Naive thymus-derived CD8-positive, alpha-beta T cell (primary cell): ENCODE data around the gene TMEM61. TPM values are rescaled to one million over a fixed set of nuclear protein-coding genes. Genes with fewer than 3 reads are reported as not detected.

Experiments
- ATAC-seq, 2 donors: fragments of 150-1000 bp; cut with Tn5 transposase in 1 of 2; sonication (Bioruptor Pico), chemical (Tn5 transposase) in 1 of 2; 1 replicate in 1 of 2; 2 replicates in 1 of 2; pipeline ENCODE4 v1.10.0; 2021; ENCODE audit warnings: mild to moderate bottlenecking in 2 of 2, moderate library complexity in 2 of 2
- POLR2A ChIA-PET: fragments of 350-600 bp; sonication (Branson Sonifier 250); formaldehyde crosslinking; loops from one replicate; lab custom pipeline; 2021; ENCODE audit warnings: antibody characterized with exemption; lab: Charles Lee
- DNase-seq, 10 donors: peaks; one replicate each; pipeline versions ENCODE4 v3.0.0 to v3.0.0-alpha.2; 2020 to 2022
- H3K27ac Mint-ChIP-seq, 10 donors: one replicate each; pipeline ENCODE4 v1.8.0; 2020 to 2022; ENCODE audit warnings: mild to moderate bottlenecking in 10 of 10, mixed read lengths in 10 of 10, moderate library complexity in 4 of 10, inconsistent platforms in 1 of 10
- H3K27me3 Mint-ChIP-seq, 5 donors: one replicate each; pipeline ENCODE4 v1.8.0; 2021 to 2022; ENCODE audit warnings: mixed read lengths in 5 of 5
- H3K36me3 Mint-ChIP-seq, 3 donors: one replicate each; pipeline ENCODE4 v1.8.0; 2020 to 2022; ENCODE audit warnings: mixed read lengths in 3 of 3, mild to moderate bottlenecking in 2 of 3, inconsistent platforms in 1 of 3
- H3K4me1 Mint-ChIP-seq, 4 donors: one replicate each; pipeline ENCODE4 v1.8.0; 2021 to 2022; ENCODE audit warnings: mixed read lengths in 4 of 4
- H3K4me3 Mint-ChIP-seq, 10 donors: one replicate each; pipeline ENCODE4 v1.8.0; 2020 to 2022; ENCODE audit warnings: mild to moderate bottlenecking in 10 of 10, mixed read lengths in 10 of 10, moderate library complexity in 6 of 10, inconsistent platforms in 1 of 10
- H3K9me3 Mint-ChIP-seq, 9 donors: one replicate each; pipeline ENCODE4 v1.8.0; 2020 to 2022; ENCODE audit warnings: mixed read lengths in 9 of 9, mild to moderate bottlenecking in 3 of 9, inconsistent platforms in 1 of 9, moderate library complexity in 1 of 9
- polyA plus RNA-seq, 3 donors: library from polyadenylated mRNA; unstranded; fragments of 300-500 nt; fragmentation: Illumina TruSeq; gene quantifications; one replicate each; pipeline ENCODE4 v1.2.3, GENCODE V29; 2021
- total RNA-seq, 8 experiments: library from RNA in 2 of 8; stranded (reverse) in 2 of 8; gene quantifications; one replicate each; pipeline ENCODE4 v1.2.3 and lab custom pipeline; 2021 to 2026

Gene TMEM61
- total and polyA plus RNA-seq, 5 experiments from 2014 or later = not detected

GRCh38 chr1:54989473-54989872 lies 9.0 kb downstream of the TMEM61 start:
- H3K27ac Mint-ChIP-seq = no peak overlapping the region
- no peak overlapping the region for H3K4me3 Mint-ChIP-seq
- peaks cover 0 to 19% (median 3%) of the 10 kb centered on the region in 5 donors for H3K27me3 Mint-ChIP-seq
- POLR2A ChIA-PET = no interaction called here
- H3K36me3 Mint-ChIP-seq = no peaks in the 10 kb centered on the region
- ATAC-seq (no peak), DNase-seq (no peak)
- H3K4me1 Mint-ChIP-seq = no peaks in the 10 kb centered on the region
- H3K9me3 Mint-ChIP-seq = no peaks in the 10 kb centered on the region

- ATAC-seq (no peak), DNase-seq (no peak)
- no peaks in the 10 kb centered on the region for H3K36me3 Mint-ChIP-seq
- H3K4me3 Mint-ChIP-seq = no peak overlapping the region
- POLR2A ChIA-PET = no interaction called here
- peaks cover 0 to 4% (median 3%) of the 10 kb centered on the region in 4 donors for H3K4me1 Mint-ChIP-seq
- H3K27me3 Mint-ChIP-seq = peaks cover 0 to 26% (median 9%) of the 10 kb centered on the region in 5 donors
- no peaks in the 10 kb centered on the region for H3K9me3 Mint-ChIP-seq
- H3K27ac Mint-ChIP-seq = no peak overlapping the region
Observed at GRCh38 chr1:54989968-54990810, 9.8 kb downstream of the TMEM61 start.

GRCh38 chr1:54990916-54991315 lies 10.5 kb downstream of the TMEM61 start:
- POLR2A ChIA-PET = no interaction called here
- Mint-ChIP-seq H3K4me1 (peaks cover 3 to 11% (median 9%) of the 10 kb centered on the region in 4 donors), H3K9me3 (peaks cover 0 to 3% (median 0%) of the 10 kb centered on the region in 9 donors), H3K4me3 (no peak overlapping the region), H3K27me3 (peaks cover 3 to 27% (median 14%) of the 10 kb centered on the region in 5 donors), H3K36me3 (no peaks in the 10 kb centered on the region), H3K27ac (no peak overlapping the region)
- no peak for ATAC-seq
- no peak for DNase-seq

- H3K27me3 Mint-ChIP-seq = peaks cover 10 to 30% (median 20%) of the 10 kb centered on the region in 5 donors
- H3K4me1 Mint-ChIP-seq = peaks cover 7 to 21% (median 17%) of the 10 kb centered on the region in 4 donors
- peaks cover 0 to 3% (median 0%) of the 10 kb centered on the region in 9 donors for H3K9me3 Mint-ChIP-seq
- H3K36me3 Mint-ChIP-seq = no peaks in the 10 kb centered on the region
- no peak overlapping the region for H3K27ac Mint-ChIP-seq
- H3K4me3 Mint-ChIP-seq = no peak overlapping the region
- ATAC-seq (no peak), DNase-seq (no peak)
- POLR2A ChIA-PET = no interaction called here
Observed at GRCh38 chr1:54991939-54992338, 11.5 kb downstream of the TMEM61 start.

- H3K4me1 Mint-ChIP-seq = peaks cover 7 to 28% (median 21%) of the 10 kb centered on the region in 4 donors
- H3K9me3 Mint-ChIP-seq = peaks cover 0 to 3% (median 0%) of the 10 kb centered on the region in 9 donors
- no peaks in the 10 kb centered on the region for H3K36me3 Mint-ChIP-seq
- no peak overlapping the region for H3K4me3 Mint-ChIP-seq
- ATAC-seq (no peak), DNase-seq (no peak)
- peaks cover 17 to 41% (median 30%) of the 10 kb centered on the region in 5 donors for H3K27me3 Mint-ChIP-seq
- POLR2A ChIA-PET = no interaction called here
- no peak overlapping the region for H3K27ac Mint-ChIP-seq
Observed at GRCh38 chr1:54993140-54993539, 12.7 kb downstream of the TMEM61 start.

- POLR2A ChIA-PET = no interaction called here
- peaks cover 21 to 44% (median 33%) of the 10 kb centered on the region in 5 donors for H3K27me3 Mint-ChIP-seq
- H3K36me3 Mint-ChIP-seq = no peaks in the 10 kb centered on the region
- H3K4me3 Mint-ChIP-seq = no peak overlapping the region
- DNase-seq = no peak
- H3K4me1 Mint-ChIP-seq = peaks cover 7 to 28% (median 21%) of the 10 kb centered on the region in 4 donors
- peak overlapping the region in 1 of 10 donors; percentile 44 for H3K27ac Mint-ChIP-seq
- H3K9me3 Mint-ChIP-seq = peaks cover 0 to 3% (median 0%) of the 10 kb centered on the region in 9 donors
- no peak for ATAC-seq
Observed at GRCh38 chr1:54994355-54994990, 14.0 kb downstream of the TMEM61 start.

DNA sequence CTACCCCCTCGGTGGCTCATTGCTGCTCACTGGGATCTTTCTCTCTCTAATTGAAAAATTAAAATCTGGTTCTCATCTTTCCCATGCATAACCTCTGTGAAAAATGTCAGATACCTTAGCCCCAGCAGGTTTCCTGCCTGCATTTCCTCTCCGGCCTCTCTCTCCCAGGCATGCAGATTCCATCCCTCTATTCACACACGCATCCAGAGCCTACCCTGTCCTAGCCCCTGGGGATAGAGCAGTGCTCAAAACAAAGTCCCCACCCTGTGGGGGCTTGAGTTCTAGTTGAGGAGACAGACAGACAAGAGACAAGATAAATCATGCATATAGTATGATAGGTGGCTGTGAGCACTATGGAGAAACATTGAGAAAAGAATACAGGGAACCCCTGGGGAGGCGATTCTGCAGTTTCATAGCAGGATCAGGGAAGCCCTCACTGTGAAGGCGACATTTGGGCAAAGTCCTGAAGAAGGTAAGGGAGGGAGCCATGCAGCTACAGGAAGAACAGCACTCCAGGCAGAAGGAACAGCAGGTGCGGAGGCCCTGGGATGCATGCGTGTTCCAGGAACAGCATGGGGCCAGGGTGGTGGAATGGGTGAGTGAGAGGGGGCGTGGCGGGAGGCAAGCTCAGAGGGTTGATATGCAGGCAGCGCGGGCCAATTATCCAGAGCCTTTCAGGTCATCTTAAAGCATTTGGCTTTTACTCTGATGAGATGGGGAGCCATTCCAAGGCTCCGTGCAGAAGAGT lies 14.8 kb downstream of the TMEM61 start:
- no peaks in the 10 kb centered on the region for H3K36me3 Mint-ChIP-seq
- peaks cover 23 to 50% (median 36%) of the 10 kb centered on the region in 5 donors for H3K27me3 Mint-ChIP-seq
- H3K9me3 Mint-ChIP-seq = peaks cover 0 to 3% (median 0%) of the 10 kb centered on the region in 9 donors

GRCh38 chr1:54995835-54996234 lies 15.4 kb downstream of the TMEM61 start:
- H3K36me3 Mint-ChIP-seq = no peaks in the 10 kb centered on the region
- peak overlapping the region in 5 of 10 donors; percentile 5 to 90 (median 61) for H3K27ac Mint-ChIP-seq
- DNase-seq (peak in 6 of 10 donors; percentile 6 to 44 (median 22)), ATAC-seq (peak; percentile 37 to 69)
- H3K4me1 Mint-ChIP-seq = peaks cover 7 to 28% (median 21%) of the 10 kb centered on the region in 4 donors
- H3K9me3 Mint-ChIP-seq = peaks cover 0 to 3% (median 0%) of the 10 kb centered on the region in 9 donors
- peaks cover 23 to 50% (median 36%) of the 10 kb centered on the region in 5 donors for H3K27me3 Mint-ChIP-seq
- H3K4me3 Mint-ChIP-seq = peak overlapping the region in 8 of 10 donors; percentile 12 to 71 (median 51)
- POLR2A ChIA-PET = interaction anchor here (1.3 kb wide), 1 partner anchor 51 kb away, joined by 3 read pairs; no protein-coding TSS in a partner anchor

More for the DNA sequence above, 14.8 kb downstream of the TMEM61 start:
- no peak for ATAC-seq
- POLR2A ChIA-PET = no interaction called here
- H3K27ac Mint-ChIP-seq = peak overlapping the region in 4 of 10 donors; percentile 4 to 61 (median 32)
- no peak for DNase-seq
- peaks cover 7 to 28% (median 21%) of the 10 kb centered on the region in 4 donors for H3K4me1 Mint-ChIP-seq
- H3K4me3 Mint-ChIP-seq = peak overlapping the region in 6 of 10 donors; percentile 25 to 71 (median 32)

- Mint-ChIP-seq H3K9me3 (peaks cover 0 to 3% (median 0%) of the 10 kb centered on the region in 9 donors), H3K27ac (peak overlapping the region in 5 of 10 donors; percentile 11 to 90 (median 70)), H3K4me3 (peak overlapping the region; percentile 34 to 71 (median 59)), H3K4me1 (peaks cover 7 to 28% (median 21%) of the 10 kb centered on the region in 4 donors), H3K27me3 (peaks cover 23 to 50% (median 36%) of the 10 kb centered on the region in 5 donors), H3K36me3 (no peaks in the 10 kb centered on the region)
- POLR2A ChIA-PET = interaction anchor here (1.3 kb wide), 1 partner anchor 51 kb away, joined by 3 read pairs; no protein-coding TSS in a partner anchor
- ATAC-seq (peak; percentile 85 to 90), DNase-seq (peak; percentile 29 to 80 (median 66))
Observed at GRCh38 chr1:54996359-54996868, 16.0 kb downstream of the TMEM61 start.

DNA sequence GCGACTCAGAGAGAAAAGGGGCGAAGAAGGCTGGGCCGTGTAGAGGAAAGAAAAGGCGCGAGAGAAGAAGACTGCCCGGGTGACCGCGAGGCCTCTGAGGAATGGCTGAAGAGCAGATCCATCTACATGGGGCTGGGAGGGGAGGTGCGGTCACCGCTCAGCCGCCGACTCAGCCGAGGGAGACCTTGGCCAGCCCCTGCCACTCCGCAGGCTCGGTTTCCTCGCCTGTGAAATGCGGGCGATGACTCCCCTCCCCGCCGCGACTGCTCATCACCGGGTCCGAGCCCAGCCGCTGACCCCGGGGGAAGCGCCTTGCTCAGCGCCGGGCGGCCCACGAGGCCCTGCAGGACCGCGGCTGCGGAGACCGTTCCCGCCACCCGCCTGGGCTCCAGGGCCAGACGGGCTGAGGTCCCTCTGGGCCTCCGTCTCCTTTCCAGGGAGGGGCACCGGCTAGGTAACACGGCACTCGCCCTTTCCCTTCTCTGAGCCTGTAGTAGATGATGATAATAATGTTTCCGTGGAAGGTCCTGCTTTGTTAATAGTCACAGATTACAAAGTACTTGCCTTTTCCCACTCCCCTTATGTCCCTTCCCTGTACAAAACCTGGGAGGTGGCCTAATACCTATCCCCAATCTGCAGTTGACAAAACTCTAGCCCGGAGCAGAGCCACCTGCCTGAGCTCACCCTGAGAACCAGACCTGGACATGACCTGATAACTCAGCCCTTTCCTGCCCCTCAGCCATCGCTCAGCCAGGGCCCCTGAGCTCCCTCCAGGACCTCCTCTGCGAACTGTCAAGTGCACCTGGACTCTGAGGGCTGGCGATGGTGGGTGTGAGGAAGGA lies 16.7 kb downstream of the TMEM61 start:
- POLR2A ChIA-PET = interaction anchor here (1.3 kb wide), 1 partner anchor 52 kb away, joined by 3 read pairs; no protein-coding TSS in a partner anchor
- ATAC-seq (peak; percentile 2 to 52), DNase-seq (no peak)
- Mint-ChIP-seq H3K36me3 (no peaks in the 10 kb centered on the region), H3K4me1 (peaks cover 7 to 28% (median 21%) of the 10 kb centered on the region in 4 donors), H3K27me3 (peaks cover 23 to 50% (median 36%) of the 10 kb centered on the region in 5 donors), H3K4me3 (peak overlapping the region; percentile 34 to 71 (median 60)), H3K27ac (no peak overlapping the region), H3K9me3 (peaks cover 0 to 3% (median 0%) of the 10 kb centered on the region in 9 donors)

DNA sequence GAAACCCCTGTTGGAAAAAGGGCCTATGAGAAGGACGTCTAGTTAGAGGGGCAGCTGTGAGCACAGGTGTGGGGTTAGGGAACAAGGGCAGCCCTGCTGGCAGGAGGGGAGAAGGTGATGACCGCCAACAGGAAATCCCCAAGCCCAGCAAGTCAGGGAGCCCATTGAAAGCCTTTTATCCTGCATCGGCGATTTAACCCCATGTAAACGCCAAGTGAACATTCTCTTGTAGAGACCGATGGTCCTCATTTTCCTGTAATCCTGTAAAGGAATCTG lies 17.2 kb downstream of the TMEM61 start:
- H3K27me3 Mint-ChIP-seq = peaks cover 23 to 50% (median 36%) of the 10 kb centered on the region in 5 donors
- no peak overlapping the region for H3K27ac Mint-ChIP-seq
- peaks cover 7 to 28% (median 21%) of the 10 kb centered on the region in 4 donors for H3K4me1 Mint-ChIP-seq
- H3K4me3 Mint-ChIP-seq = peak overlapping the region in 8 of 10 donors; percentile 32 to 69 (median 52)
- no peak for DNase-seq
- no peak for ATAC-seq
- H3K36me3 Mint-ChIP-seq = no peaks in the 10 kb centered on the region
- peaks cover 0 to 3% (median 0%) of the 10 kb centered on the region in 9 donors for H3K9me3 Mint-ChIP-seq
- POLR2A ChIA-PET = no interaction called here
